Measurements from ENCODE around the gene SUSD5. TPM values are rescaled to one million over a fixed set of nuclear protein-coding genes. Genes with fewer than 3 reads are reported as not detected.
"Not testable (repeated sequence)": the region's sequence is repeated elsewhere in the genome, so short reads cannot be mapped to it uniquely, and the experiment has no call there.

Gene SUSD5
- total RNA-seq, 2 experiments from 2014 or later = not detected

DNA sequence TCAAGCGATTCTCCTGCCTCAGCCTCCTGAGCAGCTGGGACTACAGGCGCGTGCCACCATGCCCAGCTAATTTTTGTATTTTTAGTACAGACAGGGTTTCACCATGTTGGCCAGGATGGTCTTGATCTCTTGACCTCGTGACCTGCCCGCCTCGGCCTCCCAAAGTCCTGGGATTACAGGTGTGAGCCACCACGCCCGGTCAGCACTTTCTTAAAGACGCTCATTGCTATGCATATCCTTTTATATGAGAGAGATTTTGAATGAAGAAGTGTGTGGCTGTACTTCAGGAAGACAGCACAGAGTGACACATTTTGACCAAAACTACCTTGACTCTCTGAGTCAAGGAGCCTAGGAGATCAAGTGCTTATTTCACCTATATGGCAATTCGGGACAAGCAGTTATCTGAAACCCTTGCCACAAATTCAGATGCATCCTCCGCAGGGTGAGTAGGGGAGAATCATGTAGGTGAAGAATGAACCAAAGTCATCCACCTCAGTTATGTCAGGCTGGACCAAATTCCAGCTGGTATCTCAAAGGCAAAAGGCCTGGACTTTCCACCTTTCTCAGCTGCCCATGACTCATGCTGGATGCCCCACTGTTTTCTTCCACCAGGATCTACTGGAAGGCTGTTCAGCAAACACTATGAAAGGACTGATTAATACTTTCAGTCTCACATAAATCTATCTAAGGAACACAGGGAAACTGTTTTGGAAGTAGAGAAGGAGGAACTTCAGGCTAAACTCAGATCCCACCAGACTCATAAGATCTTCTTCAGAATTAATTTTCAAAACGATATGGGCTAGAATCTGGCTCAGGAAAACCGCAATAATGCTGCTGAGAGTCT is 31.9 kb downstream of the SUSD5 start:
- ChIA-PET CTCF (interaction anchor here (0.6 kb wide), 1 partner anchor 247 kb away, joined by 5 read pairs; no protein-coding TSS in a partner anchor), POLR2A (no interaction called here)
- Mint-ChIP-seq H3K4me3 (no peak overlapping the region), H3K36me3 (ENCODE audit: low read depth) (no peaks in the 10 kb centered on the region), H3K27ac (no peak overlapping the region), H3K27me3 (ENCODE audit: low read depth) (peaks cover 15% of the 10 kb centered on the region), H3K4me1 (ENCODE audit: low read depth) (no peaks in the 10 kb centered on the region), H3K9me3 (ENCODE audit: insufficient read depth) (no peaks in the 10 kb centered on the region)
- no peak for ATAC-seq
- no peak for DNase-seq

GRCh38 chr3:33184863-33185262 is 33.7 kb downstream of the SUSD5 start:
- H3K9me3 Mint-ChIP-seq (ENCODE audit: insufficient read depth) = no peaks in the 10 kb centered on the region
- H3K27ac Mint-ChIP-seq = no peak overlapping the region
- ChIA-PET POLR2A (no interaction called here), CTCF (interaction anchor here (0.6 to 1.0 kb wide), 2 partner anchors 40 to 1851 kb away, joined by 5 read pairs; no protein-coding TSS in a partner anchor)
- H3K27me3 Mint-ChIP-seq (ENCODE audit: low read depth) = peaks cover 15% of the 10 kb centered on the region
- no peaks in the 10 kb centered on the region for H3K36me3 Mint-ChIP-seq (ENCODE audit: low read depth)
- ATAC-seq = no peak
- DNase-seq = no peak
- H3K4me3 Mint-ChIP-seq = no peak overlapping the region
- no peaks in the 10 kb centered on the region for H3K4me1 Mint-ChIP-seq (ENCODE audit: low read depth)

GRCh38 chr3:33181641-33182040 is 37.0 kb downstream of the SUSD5 start:
- DNase-seq; H3K4me3 Mint-ChIP-seq; ATAC-seq; H3K27me3 Mint-ChIP-seq (ENCODE audit: low read depth); H3K4me1 Mint-ChIP-seq (ENCODE audit: low read depth); CTCF ChIA-PET; H3K27ac Mint-ChIP-seq; POLR2A ChIA-PET; H3K9me3 Mint-ChIP-seq (ENCODE audit: insufficient read depth); H3K36me3 Mint-ChIP-seq (ENCODE audit: low read depth): not testable (repeated sequence)

- no peak overlapping the region for H3K4me3 Mint-ChIP-seq
- POLR2A ChIA-PET = no interaction called here
Observed at GRCh38 chr3:33181229-33181628, 37.4 kb downstream of the SUSD5 start.

DNA sequence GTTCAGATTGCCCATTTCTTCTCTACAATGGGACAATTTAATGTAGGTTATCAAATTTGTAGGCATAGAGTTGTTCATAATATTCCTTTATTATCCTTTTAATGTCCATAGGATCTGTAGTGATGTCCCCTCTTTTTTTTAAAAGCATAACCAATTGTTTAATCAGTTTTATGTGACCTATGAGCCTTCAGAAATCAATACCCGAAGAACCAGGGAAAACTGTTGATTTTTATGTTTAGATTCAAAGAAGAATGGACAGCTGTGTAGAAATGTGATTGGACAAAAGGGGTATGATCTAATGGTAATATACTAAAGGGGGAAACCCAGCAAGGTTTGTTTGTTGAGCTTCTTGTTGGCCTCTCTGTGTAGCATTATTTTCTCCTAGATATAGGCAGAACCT is 39.5 kb downstream of the SUSD5 start:
- ATAC-seq (no peak), DNase-seq (no peak)
- ChIA-PET CTCF (interaction anchor here (1.7 to 2.9 kb wide), 2 partner anchors 47 to 193 kb away, joined by 3 to 7 read pairs; no protein-coding TSS in a partner anchor), POLR2A (no interaction called here)
- peaks cover 4% of the 10 kb centered on the region for H3K9me3 Mint-ChIP-seq (ENCODE audit: insufficient read depth)
- H3K4me1 Mint-ChIP-seq (ENCODE audit: low read depth) = no peaks in the 10 kb centered on the region
- H3K36me3 Mint-ChIP-seq (ENCODE audit: low read depth) = no peaks in the 10 kb centered on the region
- H3K27ac Mint-ChIP-seq = no peak overlapping the region
- no peak overlapping the region for H3K4me3 Mint-ChIP-seq
- H3K27me3 Mint-ChIP-seq (ENCODE audit: low read depth) = peaks cover 6% of the 10 kb centered on the region

More at GRCh38 chr3:33181229-33181628, 37.4 kb downstream of the SUSD5 start:
- no peaks in the 10 kb centered on the region for H3K36me3 Mint-ChIP-seq (ENCODE audit: low read depth)
- DNase-seq (no peak), ATAC-seq (no peak)
- CTCF ChIA-PET = interaction anchor here (1.7 to 2.9 kb wide), 2 partner anchors 49 to 191 kb away, joined by 3 to 7 read pairs; no protein-coding TSS in a partner anchor
- H3K27ac Mint-ChIP-seq = no peak overlapping the region
- H3K9me3 Mint-ChIP-seq (ENCODE audit: insufficient read depth) = peaks cover 4% of the 10 kb centered on the region
- H3K27me3 Mint-ChIP-seq (ENCODE audit: low read depth) = peaks cover 12% of the 10 kb centered on the region
- H3K4me1 Mint-ChIP-seq (ENCODE audit: low read depth) = no peaks in the 10 kb centered on the region

- ChIA-PET POLR2A (no interaction called here), CTCF (no interaction called here)
- ATAC-seq (no peak), DNase-seq (no peak)
- Mint-ChIP-seq H3K4me3 (no peak overlapping the region), H3K9me3 (ENCODE audit: insufficient read depth) (peaks cover 4% of the 10 kb centered on the region), H3K36me3 (ENCODE audit: low read depth) (no peaks in the 10 kb centered on the region), H3K4me1 (ENCODE audit: low read depth) (peaks cover 9% of the 10 kb centered on the region), H3K27me3 (ENCODE audit: low read depth) (peaks cover 8% of the 10 kb centered on the region), H3K27ac (no peak overlapping the region)
Observed at GRCh38 chr3:33174711-33175414, 43.7 kb downstream of the SUSD5 start.

GRCh38 chr3:33174095-33174494 is 44.5 kb downstream of the SUSD5 start:
- H3K9me3 Mint-ChIP-seq (ENCODE audit: insufficient read depth) = peaks cover 2% of the 10 kb centered on the region
- DNase-seq (no peak), ATAC-seq (no peak)
- POLR2A ChIA-PET = no interaction called here
- H3K27me3 Mint-ChIP-seq (ENCODE audit: low read depth) = peaks cover 8% of the 10 kb centered on the region
- H3K36me3 Mint-ChIP-seq (ENCODE audit: low read depth) = no peaks in the 10 kb centered on the region
- peaks cover 9% of the 10 kb centered on the region for H3K4me1 Mint-ChIP-seq (ENCODE audit: low read depth)
- CTCF ChIA-PET = no interaction called here
- H3K4me3 Mint-ChIP-seq = no peak overlapping the region
- H3K27ac Mint-ChIP-seq = no peak overlapping the region

- ATAC-seq (no peak), DNase-seq (no peak)
- CTCF ChIA-PET = no interaction called here
- Mint-ChIP-seq H3K9me3 (ENCODE audit: insufficient read depth) (no peaks in the 10 kb centered on the region), H3K4me1 (ENCODE audit: low read depth) (peaks cover 9% of the 10 kb centered on the region), H3K27ac (no peak overlapping the region), H3K27me3 (ENCODE audit: low read depth) (peaks cover 8% of the 10 kb centered on the region), H3K4me3 (no peak overlapping the region), H3K36me3 (ENCODE audit: low read depth) (no peaks in the 10 kb centered on the region)
- POLR2A ChIA-PET = no interaction called here
Observed at GRCh38 chr3:33173672-33174071, 44.9 kb downstream of the SUSD5 start.

DNA sequence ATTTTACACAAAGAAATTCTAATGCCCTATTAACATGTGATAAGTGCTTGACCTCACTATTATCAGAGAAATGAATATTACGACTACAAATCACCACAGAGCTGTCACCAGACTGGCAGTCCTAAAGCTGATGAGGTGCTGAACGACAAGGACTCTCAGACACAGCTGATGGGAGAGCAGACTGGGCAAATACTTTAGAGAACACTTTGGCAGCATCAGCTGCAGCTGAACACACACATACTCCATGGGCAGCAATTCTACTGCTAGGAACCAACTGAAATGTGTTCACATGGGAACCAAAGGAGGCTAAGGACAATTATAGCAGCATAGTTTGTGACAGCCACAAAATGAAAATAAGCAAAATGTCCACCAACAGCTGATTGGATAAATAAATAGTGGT is 45.5 kb downstream of the SUSD5 start:
- no peak for ATAC-seq
- no peak for DNase-seq
- Mint-ChIP-seq H3K27me3 (ENCODE audit: low read depth) (peaks cover 8% of the 10 kb centered on the region), H3K4me1 (ENCODE audit: low read depth) (peaks cover 9% of the 10 kb centered on the region), H3K9me3 (ENCODE audit: insufficient read depth) (no peaks in the 10 kb centered on the region), H3K4me3 (no peak overlapping the region), H3K27ac (no peak overlapping the region), H3K36me3 (ENCODE audit: low read depth) (no peaks in the 10 kb centered on the region)
- CTCF ChIA-PET = interaction anchor here (1.5 kb wide), 1 partner anchor 42 kb away, joined by 3 read pairs; no protein-coding TSS in a partner anchor
- POLR2A ChIA-PET = no interaction called here

DNA sequence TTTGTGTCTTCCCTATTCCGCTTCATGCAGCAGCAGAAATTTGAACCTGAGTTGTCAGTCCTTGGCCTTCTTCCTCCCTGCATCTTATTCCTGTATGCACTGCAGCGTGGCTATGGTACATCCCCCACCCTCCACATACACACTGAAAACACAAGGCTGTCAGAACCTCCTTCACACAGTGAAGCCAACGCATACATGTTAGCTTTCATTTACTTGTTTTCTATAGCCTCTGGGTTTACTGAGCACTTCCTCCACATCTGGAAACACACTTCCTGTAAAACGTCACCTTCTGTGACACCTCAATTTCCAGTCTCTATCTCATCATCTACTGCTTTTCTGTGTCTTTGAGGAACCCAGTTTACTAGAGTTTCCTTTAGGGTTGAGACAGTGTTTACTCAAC is 47.0 kb downstream of the SUSD5 start:
- ChIA-PET CTCF (interaction anchor here (0.8 to 1.6 kb wide), 3 partner anchors 40 to 201 kb away, joined by 3 to 4 read pairs (median 3); no protein-coding TSS in a partner anchor), POLR2A (no interaction called here)
- Mint-ChIP-seq H3K36me3 (ENCODE audit: low read depth) (no peaks in the 10 kb centered on the region), H3K4me1 (ENCODE audit: low read depth) (peaks cover 9% of the 10 kb centered on the region), H3K4me3 (no peak overlapping the region), H3K27ac (no peak overlapping the region), H3K27me3 (ENCODE audit: low read depth) (peaks cover 5% of the 10 kb centered on the region), H3K9me3 (ENCODE audit: insufficient read depth) (no peaks in the 10 kb centered on the region)
- peak; percentile 56 for ATAC-seq
- no peak for DNase-seq

DNA sequence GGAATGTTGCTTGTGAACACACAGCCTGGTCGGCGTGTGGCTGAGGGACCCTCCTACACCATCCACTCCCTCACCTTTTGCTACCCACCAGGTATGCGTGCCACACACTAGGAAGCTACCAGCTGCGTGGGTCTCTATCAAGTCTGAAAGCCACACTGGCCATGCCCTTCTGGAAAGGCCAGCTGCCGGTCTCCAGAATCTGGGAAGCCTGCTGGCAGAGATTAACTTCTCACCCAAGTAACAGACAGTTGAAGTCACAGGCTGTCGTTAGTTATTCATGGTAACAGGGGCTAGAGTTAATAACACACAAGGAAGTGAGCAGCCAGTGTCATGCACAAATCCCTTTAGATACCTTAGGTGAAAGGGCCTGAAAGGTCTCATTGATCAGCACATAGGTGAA is 48.1 kb downstream of the SUSD5 start:
- Mint-ChIP-seq H3K27ac (no peak overlapping the region), H3K4me1 (ENCODE audit: low read depth) (peaks cover 9% of the 10 kb centered on the region), H3K4me3 (no peak overlapping the region), H3K27me3 (ENCODE audit: low read depth) (peaks cover 2% of the 10 kb centered on the region), H3K36me3 (ENCODE audit: low read depth) (no peaks in the 10 kb centered on the region), H3K9me3 (ENCODE audit: insufficient read depth) (no peaks in the 10 kb centered on the region)
- no peak for DNase-seq
- ChIA-PET POLR2A (no interaction called here), CTCF (interaction anchor here (1.6 kb wide), 1 partner anchor 202 kb away, joined by 4 read pairs; no protein-coding TSS in a partner anchor)
- no peak for ATAC-seq

- CTCF ChIA-PET = interaction anchor here (1.1 to 1.9 kb wide), 2 partner anchors 36 to 205 kb away, joined by 3 to 4 read pairs; no protein-coding TSS in a partner anchor
- H3K4me1 Mint-ChIP-seq (ENCODE audit: low read depth) = peaks cover 9% of the 10 kb centered on the region
- POLR2A ChIA-PET = no interaction called here
- no peak for DNase-seq
- H3K27ac Mint-ChIP-seq = no peak overlapping the region
- H3K4me3 Mint-ChIP-seq = no peak overlapping the region
- H3K9me3 Mint-ChIP-seq (ENCODE audit: insufficient read depth) = no peaks in the 10 kb centered on the region
- no peaks in the 10 kb centered on the region for H3K36me3 Mint-ChIP-seq (ENCODE audit: low read depth)
- no peak for ATAC-seq
- H3K27me3 Mint-ChIP-seq (ENCODE audit: low read depth) = peaks cover 8% of the 10 kb centered on the region
Observed at GRCh38 chr3:33167716-33168336, 50.8 kb downstream of the SUSD5 start.
